ENCODE results near the gene UNC45B.

DNA sequence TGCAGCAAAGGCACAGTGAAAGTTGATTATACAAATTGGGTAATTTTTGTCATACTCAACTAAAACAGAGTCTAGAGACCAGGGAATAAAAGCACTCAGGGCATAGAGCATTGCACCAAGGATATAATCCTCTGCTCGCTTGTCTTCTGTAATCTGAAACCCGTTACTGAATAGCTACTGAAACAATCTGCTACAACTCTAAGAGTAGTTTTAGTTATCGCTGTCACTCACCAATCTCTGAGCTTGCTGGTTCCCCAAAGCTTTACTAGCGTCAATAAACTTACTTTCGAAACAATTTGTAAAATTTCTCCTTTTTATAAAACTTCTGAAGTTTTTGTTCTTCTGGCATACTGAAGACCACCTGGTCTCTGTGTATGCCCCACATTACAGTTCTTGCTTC is 69.5 kb downstream of the UNC45B start:
- TF ChIP-seq, protein P1, sequence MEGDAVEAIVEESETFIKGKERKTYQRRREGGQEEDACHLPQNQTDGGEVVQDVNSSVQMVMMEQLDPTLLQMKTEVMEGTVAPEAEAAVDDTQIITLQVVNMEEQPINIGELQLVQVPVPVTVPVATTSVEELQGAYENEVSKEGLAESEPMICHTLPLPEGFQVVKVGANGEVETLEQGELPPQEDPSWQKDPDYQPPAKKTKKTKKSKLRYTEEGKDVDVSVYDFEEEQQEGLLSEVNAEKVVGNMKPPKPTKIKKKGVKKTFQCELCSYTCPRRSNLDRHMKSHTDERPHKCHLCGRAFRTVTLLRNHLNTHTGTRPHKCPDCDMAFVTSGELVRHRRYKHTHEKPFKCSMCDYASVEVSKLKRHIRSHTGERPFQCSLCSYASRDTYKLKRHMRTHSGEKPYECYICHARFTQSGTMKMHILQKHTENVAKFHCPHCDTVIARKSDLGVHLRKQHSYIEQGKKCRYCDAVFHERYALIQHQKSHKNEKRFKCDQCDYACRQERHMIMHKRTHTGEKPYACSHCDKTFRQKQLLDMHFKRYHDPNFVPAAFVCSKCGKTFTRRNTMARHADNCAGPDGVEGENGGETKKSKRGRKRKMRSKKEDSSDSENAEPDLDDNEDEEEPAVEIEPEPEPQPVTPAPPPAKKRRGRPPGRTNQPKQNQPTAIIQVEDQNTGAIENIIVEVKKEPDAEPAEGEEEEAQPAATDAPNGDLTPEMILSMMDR (IDR thresholded peaks at IDR 0.05), result no peak
- no peak for TF ChIP-seq EZH2 (IDR thresholded peaks at IDR 0.05; ENCODE audit: borderline replicate concordance, insufficient read depth, low read depth, low read length, poor library complexity, severe bottlenecking)

Data from B cell (primary cell).